Measurements from ENCODE around the gene DROSHA.

Gene DROSHA

GRCh38 chr5:31471040-31471439 is 60.9 kb downstream of the DROSHA start:
- H3K4me3 ChIP-seq (ENCODE audit: low read depth, low read length), result no peak overlapping the region

GRCh38 chr5:31470608-31471007 is 61.3 kb downstream of the DROSHA start:
- H3K4me3 ChIP-seq (ENCODE audit: low read depth, low read length), result no peak overlapping the region

GRCh38 chr5:31469886-31470285 is 62.0 kb downstream of the DROSHA start:
- no peak overlapping the region for H3K4me3 ChIP-seq (ENCODE audit: low read depth, low read length)

- H3K4me3 ChIP-seq (ENCODE audit: low read depth, low read length), result no peak overlapping the region
Observed at GRCh38 chr5:31469466-31469865, 62.4 kb downstream of the DROSHA start.

- H3K4me3 ChIP-seq (ENCODE audit: low read depth, low read length), result no peak overlapping the region
Observed at GRCh38 chr5:31465291-31465690, 66.6 kb downstream of the DROSHA start.

- no peak overlapping the region for H3K4me3 ChIP-seq (ENCODE audit: low read depth, low read length)
Observed at GRCh38 chr5:31464081-31464480, 67.8 kb downstream of the DROSHA start.

GRCh38 chr5:31463351-31463750 is 68.5 kb downstream of the DROSHA start:
- no peak overlapping the region for H3K4me3 ChIP-seq (ENCODE audit: low read depth, low read length)

GRCh38 chr5:31459594-31459993 is 72.3 kb downstream of the DROSHA start:
- no peak overlapping the region for H3K4me3 ChIP-seq (ENCODE audit: low read depth, low read length)

- no peak overlapping the region for H3K4me3 ChIP-seq (ENCODE audit: low read depth, low read length)
Observed at GRCh38 chr5:31455172-31455571, 76.7 kb downstream of the DROSHA start.

- H3K4me3 ChIP-seq (ENCODE audit: low read depth, low read length), result no peak overlapping the region
Observed at GRCh38 chr5:31453522-31453921, 78.4 kb downstream of the DROSHA start.

- H3K4me3 ChIP-seq (ENCODE audit: low read depth, low read length), result no peak overlapping the region
Observed at GRCh38 chr5:31452314-31452713, 79.6 kb downstream of the DROSHA start.

- no peak overlapping the region for H3K4me3 ChIP-seq (ENCODE audit: low read depth, low read length)
Observed at GRCh38 chr5:31449962-31450361, 81.9 kb downstream of the DROSHA start.

GRCh38 chr5:31449174-31449573 is 82.7 kb downstream of the DROSHA start:
- no peak overlapping the region for H3K4me3 ChIP-seq (ENCODE audit: low read depth, low read length)

- H3K4me3 ChIP-seq (ENCODE audit: low read depth, low read length), result no peak overlapping the region
Observed at GRCh38 chr5:31445041-31445600, 86.8 kb downstream of the DROSHA start.

- no peak overlapping the region for H3K4me3 ChIP-seq (ENCODE audit: low read depth, low read length)
Observed at GRCh38 chr5:31443572-31443971, 88.3 kb downstream of the DROSHA start.

GRCh38 chr5:31442058-31442745 is 89.7 kb downstream of the DROSHA start:
- H3K4me3 ChIP-seq (ENCODE audit: low read depth, low read length), result no peak overlapping the region

- H3K4me3 ChIP-seq (ENCODE audit: low read depth, low read length), result no peak overlapping the region
Observed at GRCh38 chr5:31436851-31437250, 95.0 kb downstream of the DROSHA start.

- H3K4me3 ChIP-seq (ENCODE audit: low read depth, low read length), result no peak overlapping the region
Observed at GRCh38 chr5:31435730-31436129, 96.2 kb downstream of the DROSHA start.

- H3K4me3 ChIP-seq (ENCODE audit: low read depth, low read length), result no peak overlapping the region
Observed at GRCh38 chr5:31434898-31435297, 97.0 kb downstream of the DROSHA start.

- H3K4me3 ChIP-seq (ENCODE audit: low read depth, low read length), result no peak overlapping the region
Observed at GRCh38 chr5:31433229-31433628, 98.7 kb downstream of the DROSHA start.

GRCh38 chr5:31427724-31428309 is 104.1 kb downstream of the DROSHA start:
- H3K4me3 ChIP-seq (ENCODE audit: low read depth, low read length), result no peak overlapping the region

GRCh38 chr5:31427013-31427723 is 104.7 kb downstream of the DROSHA start:
- H3K4me3 ChIP-seq (ENCODE audit: low read depth, low read length), result no peak overlapping the region
